M059J (cell line): ENCODE results near the gene MAP2K5. TPM values are rescaled to one million over a fixed set of nuclear protein-coding genes. Genes with fewer than 3 reads are reported as not detected.
"Not testable (repeated sequence)": the region's sequence is repeated elsewhere in the genome, so short reads cannot be mapped to it uniquely, and the experiment has no call there.

Experiments used
- DNase-seq: peaks from one replicate; pipeline ENCODE4 v3.0.0-alpha.2; 2012; ENCODE audit warnings: low read depth
- total RNA-seq: library from RNA; depleted of rRNA; stranded (reverse); fragments of >200 nt; shearing (Covaris generic); gene quantifications from 2 replicates; pipeline ENCODE4 v1.2.3, GENCODE V29; 2014

MAP2K5 gene
- total RNA-seq, 1 experiment from 2014 or later: 5.5 TPM

GRCh38 chr15:67672834-67673233 is 130.3 kb downstream of the MAP2K5 start:
- DNase-seq: not testable (repeated sequence)

GRCh38 chr15:67674983-67675382 is 132.5 kb downstream of the MAP2K5 start:
- no peak for DNase-seq

DNA sequence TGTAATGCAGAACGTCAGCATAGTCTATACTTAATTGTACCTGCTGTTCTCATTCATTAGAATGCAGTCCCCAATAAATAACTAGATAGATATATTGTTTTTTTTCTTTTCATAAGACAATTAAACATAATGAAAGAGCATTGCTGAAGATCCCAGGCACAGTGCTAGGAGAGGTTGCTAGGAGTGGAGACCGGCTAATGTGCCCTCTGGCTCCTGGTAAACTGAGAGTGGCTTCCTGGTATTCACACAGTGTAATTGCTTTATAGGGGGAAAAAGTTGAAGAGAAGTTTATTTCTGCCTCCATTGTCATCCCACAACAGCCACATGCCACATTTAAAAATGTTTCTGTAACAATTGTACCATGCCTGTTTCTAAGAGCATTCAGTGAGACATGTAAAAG is 135.6 kb downstream of the MAP2K5 start:
- no peak for DNase-seq

DNA sequence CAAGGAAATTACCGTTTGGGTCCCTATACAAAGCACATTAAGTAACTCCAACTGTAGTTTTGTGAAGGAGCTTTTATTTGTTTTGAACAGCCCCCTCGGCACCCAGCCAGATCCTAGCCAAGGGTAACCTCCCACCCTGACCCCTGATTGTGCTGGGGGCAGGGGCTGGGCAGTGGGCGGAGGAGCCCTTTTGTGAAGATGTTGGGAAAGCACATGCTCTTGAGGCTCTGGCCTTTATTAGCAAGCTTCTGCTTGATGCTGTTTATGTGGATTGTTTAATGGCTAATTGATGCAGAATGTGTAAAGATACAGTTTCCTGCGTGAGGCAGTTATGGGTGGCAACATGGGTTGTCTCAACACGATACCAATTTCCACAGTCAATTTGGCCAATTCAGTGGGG is 136.5 kb downstream of the MAP2K5 start:
- DNase-seq: no peak

GRCh38 chr15:67680641-67681040 is 138.1 kb downstream of the MAP2K5 start:
- no peak for DNase-seq

DNA sequence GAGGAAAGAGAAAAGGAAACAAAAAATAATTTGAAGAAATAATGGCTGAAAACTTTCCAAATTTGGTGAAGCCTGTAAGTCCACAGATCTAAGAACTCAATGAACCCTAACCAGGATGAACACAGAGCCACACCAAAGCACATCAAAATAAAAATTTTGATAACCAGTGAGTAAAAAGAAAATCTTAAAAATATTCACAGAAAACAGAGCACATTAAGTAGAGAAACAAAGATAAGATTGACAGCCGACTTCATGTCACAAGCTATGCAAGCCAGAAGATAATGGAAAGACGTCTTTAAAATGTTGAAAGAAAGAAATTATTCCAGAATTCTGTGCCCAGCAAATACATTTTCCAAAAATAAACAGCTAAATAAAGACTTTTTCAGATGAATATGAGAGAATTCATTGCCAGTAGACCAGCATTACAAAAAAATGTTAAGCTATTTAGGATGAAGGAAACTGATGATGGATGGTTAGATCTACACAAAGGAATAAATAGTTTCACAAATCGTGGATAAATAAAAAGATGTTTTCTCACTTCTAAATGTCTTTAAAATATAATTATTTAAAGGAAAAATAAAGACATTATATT is 142.6 kb downstream of the MAP2K5 start:
- peak; percentile 68 for DNase-seq

- DNase-seq: no peak
These were observed 143.2 kb downstream of the MAP2K5 start for GRCh38 chr15:67685716-67686115.

DNA sequence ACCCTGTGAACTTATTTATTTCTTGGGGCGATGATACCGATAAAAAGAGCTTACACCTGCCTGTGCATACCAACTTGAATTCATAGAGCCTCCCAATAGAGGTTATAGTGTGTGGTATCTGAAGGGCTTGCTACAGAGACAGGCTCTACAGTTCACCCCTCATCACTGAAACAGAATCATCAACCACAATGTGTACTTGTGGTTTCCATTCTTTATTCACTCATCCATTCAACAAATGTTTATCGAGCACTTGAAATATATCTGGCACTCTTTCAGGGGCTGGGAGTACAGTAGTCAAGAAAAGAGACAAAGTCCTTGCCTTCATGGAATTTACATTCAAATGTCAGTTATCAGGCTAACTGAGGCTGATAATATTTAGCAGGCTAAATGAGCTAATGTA is 148.4 kb downstream of the MAP2K5 start:
- DNase-seq: peak; percentile 70

DNA sequence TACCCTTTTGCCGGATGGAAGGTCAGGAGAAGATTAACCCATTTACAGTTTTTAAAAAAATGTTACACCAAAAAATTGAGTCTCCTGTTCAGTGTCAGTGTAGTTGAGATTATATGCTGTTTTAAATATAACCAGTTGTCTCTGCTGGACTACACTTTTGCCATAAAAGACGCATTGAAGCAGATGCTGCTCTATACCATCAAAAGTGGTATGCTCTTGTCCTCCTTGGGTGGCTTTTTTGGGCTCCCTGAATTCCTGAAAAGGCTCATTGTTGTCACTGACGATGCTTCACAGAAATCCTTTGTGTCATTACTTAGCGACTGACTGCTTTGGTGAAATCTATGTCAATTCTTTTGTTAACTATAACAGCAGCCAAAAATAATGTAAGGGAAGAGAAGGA is 148.9 kb downstream of the MAP2K5 start:
- DNase-seq: no peak

DNA sequence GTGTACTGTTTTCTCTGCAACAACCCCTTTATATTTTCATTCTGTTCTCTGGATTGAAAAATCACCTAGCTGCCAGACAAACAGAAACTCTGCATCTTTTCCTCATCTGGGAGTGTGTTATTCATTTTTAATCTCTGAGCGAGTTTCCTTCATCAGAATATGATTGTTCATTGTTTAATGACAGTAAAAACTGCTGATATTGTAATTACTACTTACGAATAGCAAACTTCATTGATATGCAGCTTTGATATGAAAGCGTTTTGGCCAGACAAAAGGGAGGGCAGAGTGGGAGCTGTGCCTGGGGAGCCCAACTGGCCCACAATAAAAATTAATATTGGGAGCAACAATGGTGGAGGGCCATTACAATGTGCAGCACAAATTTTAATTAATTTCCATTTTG is 150.1 kb downstream of the MAP2K5 start:
- DNase-seq: no peak

DNA sequence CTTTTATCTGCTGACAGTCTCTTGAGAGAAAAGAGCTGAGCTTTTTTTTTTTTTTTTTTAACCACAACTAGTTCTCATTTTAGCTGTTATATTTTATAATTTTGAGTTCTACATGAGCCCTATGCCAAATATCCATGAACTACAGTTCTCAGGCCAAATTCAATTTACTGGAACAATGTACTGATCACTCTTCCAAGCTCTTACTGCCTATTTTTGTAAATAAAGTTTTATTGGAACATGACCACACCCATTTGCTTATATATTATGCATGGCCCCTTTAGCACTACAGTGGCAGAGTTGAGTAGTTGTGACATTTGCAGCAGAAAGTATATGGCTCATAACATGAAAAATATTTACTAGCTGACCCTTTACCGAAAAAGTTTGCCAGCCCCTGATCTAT is 153.6 kb downstream of the MAP2K5 start:
- DNase-seq: no peak

GRCh38 chr15:67700023-67700422 is 157.5 kb downstream of the MAP2K5 start:
- peak; percentile 23 for DNase-seq

DNA sequence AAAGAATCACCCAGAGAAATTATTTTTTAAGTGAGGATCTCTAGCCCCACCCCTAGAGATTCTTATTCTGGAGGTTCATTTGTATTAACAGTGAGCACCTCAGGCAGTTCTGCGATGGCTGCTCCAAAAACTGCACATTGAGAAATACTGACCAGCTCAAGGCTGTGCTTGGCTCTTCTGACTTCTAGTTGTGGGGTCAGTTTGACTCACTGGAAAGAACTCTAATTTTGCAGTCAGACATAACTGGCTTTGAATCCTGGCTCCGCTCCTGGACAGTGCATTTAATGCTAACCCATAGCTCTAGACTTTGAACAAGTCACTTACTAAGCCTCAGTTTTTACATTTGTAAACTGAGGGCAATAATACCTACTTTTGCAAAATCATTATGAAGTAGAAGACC is 159.2 kb downstream of the MAP2K5 start:
- DNase-seq: no peak

GRCh38 chr15:67707520-67708283 is 165.2 kb downstream of the MAP2K5 start:
- no peak for DNase-seq

- DNase-seq: no peak
These were observed 166.0 kb downstream of the MAP2K5 start for GRCh38 chr15:67708500-67708899.

DNA sequence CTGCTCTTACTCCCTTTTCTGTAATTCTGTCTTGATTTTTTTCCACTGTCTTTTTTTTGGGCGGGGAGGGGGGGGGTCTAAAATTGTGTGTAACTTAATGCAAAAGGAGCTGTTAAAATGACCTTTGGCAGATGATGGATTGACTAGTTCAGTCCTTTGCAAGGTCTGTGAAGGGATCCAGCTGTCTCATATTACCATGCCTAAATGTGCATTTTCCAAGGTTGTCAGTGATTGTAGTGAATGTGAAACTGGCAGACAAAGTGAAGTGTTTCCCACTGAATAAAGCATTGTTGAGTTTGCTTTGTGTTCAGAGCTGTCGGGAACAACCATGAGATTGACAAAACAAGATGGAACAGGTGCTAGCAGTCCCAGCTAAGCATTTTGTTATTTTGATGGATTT is 172.7 kb downstream of the MAP2K5 start:
- DNase-seq: no peak

GRCh38 chr15:67716171-67716570 is 173.7 kb downstream of the MAP2K5 start:
- no peak for DNase-seq

- DNase-seq: no peak
These were observed 175.3 kb downstream of the MAP2K5 start for GRCh38 chr15:67717776-67718175.

GRCh38 chr15:67719330-67719959 is 176.9 kb downstream of the MAP2K5 start:
- DNase-seq: no peak

- no peak for DNase-seq
These were observed 178.2 kb downstream of the MAP2K5 start for GRCh38 chr15:67720556-67721175.

- no peak for DNase-seq
These were observed 179.7 kb downstream of the MAP2K5 start for GRCh38 chr15:67722030-67722817.
